H1 (cell line): ENCODE data around the gene CYB5B. TPM values are rescaled to one million over a fixed set of nuclear protein-coding genes. Genes with fewer than 3 reads are reported as not detected.

Source experiments
- CTCF ChIA-PET: fragments of 300-600 bp; sonication (Branson Sonifier 250); formaldehyde crosslinking; loops from one replicate; lab custom pipeline; 2021; ENCODE audit not compliant: partially characterized antibody; lab: Charles Lee
- POLR2A ChIA-PET: fragments of 300-600 bp; sonication (Branson Sonifier 250); formaldehyde crosslinking; loops from one replicate; lab custom pipeline; 2021; ENCODE audit warnings: inconsistent platforms; ENCODE audit not compliant: partially characterized antibody; lab: Charles Lee
- DNase-seq, 2 experiments: peaks; one replicate each; pipeline versions ENCODE4 v3.0.0 to v3.0.0-alpha.2; 2010 to 2022; ENCODE audit warnings: low spot score in 2 of 2, low read depth in 1 of 2, mixed read lengths in 1 of 2
- FAIRE-seq: peaks from 2 replicates; lab custom pipeline; 2011; peaks lifted over from hg19 to GRCh38; lab: Jason Lieb, UNC
- H2AFZ ChIP-seq: 2 replicates; pipeline ENCODE4 v1.8.1; 2012; ENCODE audit warnings: low read length, inconsistent platforms
- H2AK5ac ChIP-seq: 2 replicates; pipeline ENCODE4 v1.6.1; 2013; ENCODE audit warnings: low read depth, low read length
- H2BK120ac ChIP-seq: replicated peaks from 2 replicates; pipeline ENCODE3; 2013; ENCODE audit warnings: low read depth, low read length, inconsistent platforms
- H2BK12ac ChIP-seq: 2 replicates; pipeline ENCODE4 v1.6.1; 2013; ENCODE audit warnings: low read depth, low read length
- H2BK15ac ChIP-seq: 2 replicates; pipeline ENCODE4 v1.6.1; 2013; ENCODE audit warnings: low read length
- H2BK20ac ChIP-seq: 2 replicates; pipeline ENCODE4 v1.6.1; 2013; ENCODE audit warnings: low read length
- H2BK5ac ChIP-seq: 2 replicates; pipeline ENCODE4 v1.6.1; 2013; ENCODE audit warnings: low read depth, low read length
- H3K14ac ChIP-seq: 2 replicates; pipeline ENCODE4 v1.6.1; 2013; ENCODE audit warnings: inconsistent platforms; ENCODE audit not compliant: insufficient read length
- H3K18ac ChIP-seq: 2 replicates; pipeline ENCODE4 v1.6.1; 2013; ENCODE audit warnings: low read length; ENCODE audit errors: extremely low read depth
- H3K23ac ChIP-seq: 2 replicates; pipeline ENCODE4 v1.6.1; 2013; ENCODE audit warnings: inconsistent platforms; ENCODE audit not compliant: insufficient read length
- H3K23me2 ChIP-seq: 2 replicates; pipeline ENCODE4 v1.6.1; 2013; ENCODE audit warnings: low read depth, low read length
- H3K27ac ChIP-seq: 2 replicates; pipeline ENCODE4 v1.6.1; 2011; ENCODE audit warnings: low read depth, low read length, inconsistent platforms
- H3K27me3 ChIP-seq, 4 experiments: replicated peaks in 1 of 4; 1 replicate in 1 of 4; 2 replicates in 3 of 4; pipeline versions ENCODE4 v1.6.1 to v1.8.1; 2011 to 2013; ENCODE audit warnings: low read length in 3 of 4, mild to moderate bottlenecking in 3 of 4, inconsistent platforms in 2 of 4, mixed read lengths in 2 of 4, moderate library complexity in 1 of 4; ENCODE audit not compliant: control insufficient read depth in 3 of 4, insufficient read depth in 3 of 4; ENCODE audit errors: extremely low read depth in 1 of 4
- H3K36me3 ChIP-seq, 4 experiments: 2 replicates each; pipeline versions ENCODE4 v1.6.1 to v1.8.1; 2011 to 2013; ENCODE audit warnings: mild to moderate bottlenecking in 4 of 4, low read length in 3 of 4, moderate library complexity in 2 of 4, control low read depth in 1 of 4, inconsistent platforms in 1 of 4; ENCODE audit not compliant: insufficient read depth in 4 of 4, control insufficient read depth in 2 of 4
- H3K4ac ChIP-seq: replicated peaks from 2 replicates; pipeline ENCODE3; 2013; ENCODE audit warnings: low read length, low read depth, mixed read lengths, inconsistent platforms; ENCODE audit not compliant: insufficient read length
- H3K4me1 ChIP-seq, 4 experiments: replicated peaks in 1 of 4; 1 replicate in 1 of 4; 2 replicates in 3 of 4; pipeline versions ENCODE4 v1.6.1 to v1.8.1; 2011 to 2013; ENCODE audit warnings: low read length in 3 of 4, inconsistent platforms in 2 of 4, mixed read lengths in 1 of 4; ENCODE audit not compliant: insufficient read depth in 4 of 4, control insufficient read depth in 3 of 4
- H3K4me2 ChIP-seq, 2 experiments: 2 replicates each; pipeline versions ENCODE4 v1.6.1 to v1.8.1; 2011 to 2013; ENCODE audit warnings: low read depth in 2 of 2, low read length in 2 of 2, control low read depth in 1 of 2, inconsistent platforms in 1 of 2, mild to moderate bottlenecking in 1 of 2; ENCODE audit not compliant: insufficient read depth in 1 of 2
- H3K4me3 ChIP-seq, 4 experiments: fragments of 200-600, 300-600 bp in 1 of 4; sonication (generic), shearing (Covaris generic), sonication (Bioruptor Twin) in 1 of 4; 2 replicates each; pipeline versions ENCODE4 v1.5.1 to v1.8.1; 2011 to 2016; ENCODE audit warnings: low read length in 4 of 4, low read depth in 3 of 4, control low read depth in 2 of 4, inconsistent platforms in 2 of 4, mild to moderate bottlenecking in 2 of 4, mixed read lengths in 1 of 4, moderate library complexity in 1 of 4; ENCODE audit not compliant: insufficient read depth in 2 of 4; ENCODE audit errors: extremely low read depth in 1 of 4
- H3K56ac ChIP-seq: replicated peaks from 2 replicates; pipeline ENCODE3; 2013; ENCODE audit warnings: low read depth, mild to moderate bottlenecking, mixed read lengths, low read length, inconsistent platforms; ENCODE audit not compliant: insufficient read length
- H3K79me1 ChIP-seq: 2 replicates; pipeline ENCODE4 v1.6.1; 2013; ENCODE audit warnings: low read depth, low read length, control low read depth
- H3K79me2 ChIP-seq, 2 experiments: 2 replicates each; pipeline versions ENCODE4 v1.6.1 to v1.8.1; 2012 to 2013; ENCODE audit warnings: low read length in 2 of 2, mild to moderate bottlenecking in 2 of 2, inconsistent platforms in 1 of 2; ENCODE audit not compliant: insufficient read depth in 2 of 2, control insufficient read depth in 1 of 2
- H3K9ac ChIP-seq, 4 experiments: replicated peaks in 1 of 4; 1 replicate in 1 of 4; 2 replicates in 3 of 4; pipeline versions ENCODE4 v1.6.1 to v1.8.1; 2011 to 2013; ENCODE audit warnings: low read depth in 3 of 4, low read length in 3 of 4, control low read depth in 2 of 4, mild to moderate bottlenecking in 2 of 4, moderate library complexity in 2 of 4, inconsistent platforms in 1 of 4; ENCODE audit errors: extremely low read depth in 1 of 4
- H3K9me3 ChIP-seq, 2 experiments: 2 replicates each; pipeline versions ENCODE4 v1.6.1 to v1.8.1; 2012 to 2013; ENCODE audit warnings: mild to moderate bottlenecking in 2 of 2, moderate library complexity in 2 of 2, control low read depth in 1 of 2, inconsistent platforms in 1 of 2, low read depth in 1 of 2, low read length in 1 of 2, mixed read lengths in 1 of 2; ENCODE audit not compliant: insufficient read depth in 2 of 2
- H4K20me1 ChIP-seq, 2 experiments: replicated peaks in 1 of 2; 2 replicates each; pipeline versions ENCODE3 to v1.8.1; 2011 to 2013; ENCODE audit warnings: inconsistent platforms in 2 of 2, low read length in 2 of 2, mild to moderate bottlenecking in 1 of 2; ENCODE audit not compliant: insufficient read depth in 2 of 2, control insufficient read depth in 1 of 2
- H4K5ac ChIP-seq: 2 replicates; pipeline ENCODE4 v1.6.1; 2013; ENCODE audit warnings: low read length, low read depth, mixed read lengths, inconsistent platforms; ENCODE audit not compliant: insufficient read length
- H4K8ac ChIP-seq: 2 replicates; pipeline ENCODE4 v1.8.0; 2013; ENCODE audit warnings: mild to moderate bottlenecking, moderate library complexity, low read length, inconsistent platforms; ENCODE audit not compliant: insufficient read depth; ENCODE audit errors: extremely low read depth
- H4K91ac ChIP-seq: replicated peaks from 2 replicates; pipeline ENCODE3; 2013; ENCODE audit warnings: low read length, mixed read lengths, inconsistent platforms; ENCODE audit not compliant: insufficient read length
- ATF3 ChIP-seq: IDR thresholded peaks from 2 replicates; pipeline ENCODE4 v1.6.1; 2011; ENCODE audit warnings: low read depth, mild to moderate bottlenecking, low read length; ENCODE audit not compliant: insufficient read depth
- CTBP2 ChIP-seq: IDR thresholded peaks from 2 replicates; pipeline ENCODE4 v1.7.0; 2011; ENCODE audit warnings: borderline replicate concordance, mild to moderate bottlenecking, moderate library complexity, mixed read lengths, low read length; ENCODE audit not compliant: insufficient read depth, insufficient read length
- CTCF ChIP-seq, 3 experiments: IDR thresholded peaks; 1 replicate in 2 of 3; 2 replicates in 1 of 3; pipeline versions ENCODE4 v1.5.1 to v1.6.1; 2011; ENCODE audit warnings: low read length in 3 of 3, mild to moderate bottlenecking in 3 of 3, inconsistent platforms in 2 of 3, low read depth in 1 of 3, moderate library complexity in 1 of 3; ENCODE audit not compliant: insufficient read depth in 1 of 3; ENCODE audit errors: control extremely low read depth in 1 of 3
- EZH2 ChIP-seq: fragments of 200-600 bp; sonication (generic); IDR thresholded peaks from 2 replicates; pipeline ENCODE4 v1.7.1; 2012; ENCODE audit warnings: low read depth, mild to moderate bottlenecking, moderate library complexity, low read length, inconsistent platforms; ENCODE audit not compliant: severe bottlenecking
- JUN ChIP-seq: IDR thresholded peaks from 2 replicates; pipeline ENCODE4 v1.6.1; 2011; ENCODE audit warnings: low read depth, mild to moderate bottlenecking, improper control_type of control experiment, low read length
- KDM5A ChIP-seq: fragments of 200-600 bp; IDR thresholded peaks from 2 replicates; pipeline ENCODE4 v1.7.1; 2012; ENCODE audit warnings: mild to moderate bottlenecking, low read length, inconsistent platforms, mixed read lengths
- SIN3A ChIP-seq, 2 experiments: IDR thresholded peaks in 1 of 2; conservative IDR thresholded peaks in 1 of 2; 2 replicates each; pipeline ENCODE4 v1.6.1; 2011 to 2012; ENCODE audit warnings: low read length in 2 of 2, improper control_type of control experiment in 1 of 2, low read depth in 1 of 2, mild to moderate bottlenecking in 1 of 2
- WGBS, 2 experiments: shearing (Covaris generic) in 1 of 2; methylation state at CpG; one replicate each; pipeline versions ENCODE4 v1.1.6 to v1.1.7; 2013 to 2015; ENCODE audit warnings: low lambda C conversion rate in 2 of 2, mixed read lengths in 2 of 2, inconsistent platforms in 1 of 2, low coverage in 1 of 2, missing lambda C conversion rate in 1 of 2; ENCODE audit not compliant: insufficient replicate concordance in 2 of 2, insufficient coverage in 1 of 2, insufficient read length in 1 of 2; ENCODE audit errors: extremely low coverage in 1 of 2, missing lambda C conversion rate in 1 of 2; 5-methylcytosine and 5-hydroxymethylcytosine counted together
- polyA plus RNA-seq, 7 experiments: library from polyadenylated mRNA; depleted of rRNA in 3 of 7; stranded (reverse) in 5 of 7; unstranded in 2 of 7; fragments of >200 nt in 5 of 7; fragments of 200-250 nt in 2 of 7; gene quantifications; 1 replicate in 5 of 7; 2 replicates in 1 of 7; 4 replicates in 1 of 7; pipeline versions ENCODE4 v1.2.1 to v1.2.3, GENCODE V29; 2011 to 2013; ENCODE audit warnings: missing spikeins in 2 of 7, mixed read lengths in 2 of 7
- total RNA-seq: library from RNA; stranded (reverse); fragmentation: NEBNext Ultra II Directional; extraction: Animal tissue kit (Norgen Biotek cat#: 25700); gene quantifications from 2 replicates; pipeline ENCODE4 v1.2.1, GENCODE V29; 2021

Gene CYB5B
- total and polyA plus RNA-seq, 2 of the 8 experiments (the other 6 are each of a cell fraction or from before 2014, with no cell fraction given) = 108 to 127 TPM

GRCh38 chr16:69435977-69436820 lies 11.8 kb downstream of the CYB5B start:
- no peaks in the 10 kb centered on the region for H3K9me3 ChIP-seq
- peaks cover 1 to 7% of the 10 kb centered on the region in 2 experiments for H4K20me1 ChIP-seq
- H3K27ac ChIP-seq = no peak overlapping the region
- no peak overlapping the region for H2BK120ac ChIP-seq
- H2BK20ac ChIP-seq = no peak overlapping the region
- no peak overlapping the region for H4K8ac ChIP-seq
- H3K23me2 ChIP-seq = no peaks in the 10 kb centered on the region
- H3K4me3 ChIP-seq = no peak overlapping the region
- no peak overlapping the region for H3K18ac ChIP-seq
- peaks cover 0 to 80% of the 10 kb centered on the region in 2 experiments; a peak in 2 of 4 replicates for H3K79me2 ChIP-seq
- H3K9ac ChIP-seq = no peak overlapping the region
- 88% methylated on average over 7 of the region's 7 CpGs; no CpG with 5 or more reads in 1 of the 2 experiments for WGBS, 2 experiments
- H2BK5ac ChIP-seq = no peak overlapping the region
- H4K91ac ChIP-seq = no peak overlapping the region
- no peak overlapping the region for H2BK12ac ChIP-seq
- no peak overlapping the region for H4K5ac ChIP-seq
- H3K4me1 ChIP-seq = no peaks in the 10 kb centered on the region
- H3K79me1 ChIP-seq = peaks cover 4% of the 10 kb centered on the region; the same call in 1 of the 2 replicates
- POLR2A ChIA-PET = interaction anchor here (1.5 kb wide), 1 partner anchor 9 kb away, joined by 5 read pairs; no protein-coding TSS in a partner anchor
- no peak overlapping the region for H3K23ac ChIP-seq
- H2AK5ac ChIP-seq = no peak overlapping the region
- no peak overlapping the region for H3K14ac ChIP-seq
- DNase-seq (no peak), FAIRE-seq (no peak)
- no peak overlapping the region; a peak in 1 of 4 replicates for H3K4me2 ChIP-seq
- CTCF ChIA-PET = no interaction called here
- no peak overlapping the region for H2BK15ac ChIP-seq
- no peak overlapping the region for H3K4ac ChIP-seq
- no peaks in the 10 kb centered on the region for H3K27me3 ChIP-seq
- H3K36me3 ChIP-seq = peaks cover 1 to 22% (median 5%) of the 10 kb centered on the region in 4 experiments; a peak in 6 of 8 replicates
- no peak overlapping the region for H2AFZ ChIP-seq
- no peak overlapping the region for H3K56ac ChIP-seq
- no peak for TF ChIP-seq SIN3A (conservative IDR thresholded peaks at IDR 0.05 in 1 of 2, IDR thresholded peaks at IDR 0.05 in 1 of 2; ENCODE audit: low read depth in 1 of 2, low read length in 2 of 2)
- no peak for TF ChIP-seq KDM5A
- TF ChIP-seq CTCF (IDR thresholded peaks at IDR 0.05; ENCODE audit: control extremely low read depth in 1 of 3, insufficient read depth in 1 of 3, low read depth in 1 of 3, low read length in 3 of 3) = no peak
- no peak for TF ChIP-seq EZH2
- no peak for TF ChIP-seq CTBP2
- no peak for TF ChIP-seq ATF3
- TF ChIP-seq JUN = no peak
